HG02943 (cell line): ENCODE results near the gene EN1.

ENCODE experiments used
- ATAC-seq: cut with Tn5 transposase; IDR thresholded peaks from one replicate; pipeline ENCODE4 v1.9.1; 2021; ENCODE audit warnings: mild to moderate bottlenecking, low read depth, moderate library complexity; ENCODE audit not compliant: unreplicated experiment

The EN1 gene

GRCh38 chr2:118856330-118856977, 9.0 kb upstream of the EN1 start:
- no peak for ATAC-seq

- peak; percentile 87 for ATAC-seq
Measured at GRCh38 chr2:118855451-118856279, 8.2 kb upstream of the EN1 start.

GRCh38 chr2:118854507-118855345, 7.3 kb upstream of the EN1 start:
- ATAC-seq = no peak

- no peak for ATAC-seq
Measured at GRCh38 chr2:118853651-118854291, 6.3 kb upstream of the EN1 start.

GRCh38 chr2:118853129-118853640, 5.7 kb upstream of the EN1 start:
- ATAC-seq = no peak

- ATAC-seq = no peak
Measured at GRCh38 chr2:118852605-118853128, 5.2 kb upstream of the EN1 start.

- ATAC-seq = no peak
Measured at GRCh38 chr2:118851650-118852049, 4.2 kb upstream of the EN1 start.

- no peak for ATAC-seq
Measured at GRCh38 chr2:118850901-118851415, 3.5 kb upstream of the EN1 start.

- ATAC-seq = no peak
Measured at GRCh38 chr2:118850168-118850900, 2.9 kb upstream of the EN1 start.

- ATAC-seq = no peak
Measured at GRCh38 chr2:118849226-118850167, 2.0 kb upstream of the EN1 start.

GRCh38 chr2:118848381-118849225, 1.2 kb upstream of the EN1 start:
- ATAC-seq = no peak

GRCh38 chr2:118847762-118848172, 319 bp upstream of the EN1 start:
- no peak for ATAC-seq

GRCh38 chr2:118846442-118846952, 951 bp downstream of the EN1 start:
- ATAC-seq = no peak

GRCh38 chr2:118845522-118846441, 1.7 kb downstream of the EN1 start:
- ATAC-seq = no peak

GRCh38 chr2:118845005-118845521, 2.4 kb downstream of the EN1 start:
- no peak for ATAC-seq
